Measurements from ENCODE around the gene DCHS1.

Gene DCHS1

GRCh38 chr11:6626971-6627761, 28.4 kb downstream of the DCHS1 start:
- DNase-seq, result no peak

DNA sequence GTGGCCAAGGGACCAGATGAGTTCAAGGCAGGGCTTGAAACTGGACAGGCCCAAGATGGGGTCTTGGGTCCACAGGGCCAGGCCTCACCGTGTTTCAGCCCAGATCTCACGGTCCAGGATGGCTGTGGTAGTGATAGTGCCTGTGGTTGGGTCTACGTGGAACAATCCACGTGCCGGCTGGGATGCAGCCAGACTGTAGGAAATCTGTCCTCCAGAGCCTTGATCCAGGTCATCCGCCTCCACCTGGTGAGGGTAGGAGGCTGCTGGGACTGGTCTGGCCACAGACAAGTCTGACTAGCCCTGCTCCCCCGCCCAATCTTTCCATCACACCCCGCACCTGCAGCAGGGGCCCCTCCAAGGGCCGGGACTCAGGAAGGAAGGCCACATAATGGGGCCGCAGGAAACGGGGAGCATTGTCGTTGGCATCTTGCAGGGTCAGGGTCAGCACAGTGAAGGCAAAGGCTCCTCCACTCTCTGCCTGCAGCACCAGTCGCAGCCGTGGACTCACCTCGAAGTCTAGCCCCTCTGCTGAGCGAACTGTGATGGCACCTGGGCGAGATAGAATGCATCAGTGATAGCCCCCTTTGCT, 29.7 kb downstream of the DCHS1 start:
- DNase-seq, result no peak

GRCh38 chr11:6625156-6625831, 30.3 kb downstream of the DCHS1 start:
- DNase-seq, result no peak

- no peak for DNase-seq
Observed at GRCh38 chr11:6623391-6624363, 31.9 kb downstream of the DCHS1 start.

GRCh38 chr11:6622261-6623171, 33.1 kb downstream of the DCHS1 start:
- DNase-seq, result no peak

DNA sequence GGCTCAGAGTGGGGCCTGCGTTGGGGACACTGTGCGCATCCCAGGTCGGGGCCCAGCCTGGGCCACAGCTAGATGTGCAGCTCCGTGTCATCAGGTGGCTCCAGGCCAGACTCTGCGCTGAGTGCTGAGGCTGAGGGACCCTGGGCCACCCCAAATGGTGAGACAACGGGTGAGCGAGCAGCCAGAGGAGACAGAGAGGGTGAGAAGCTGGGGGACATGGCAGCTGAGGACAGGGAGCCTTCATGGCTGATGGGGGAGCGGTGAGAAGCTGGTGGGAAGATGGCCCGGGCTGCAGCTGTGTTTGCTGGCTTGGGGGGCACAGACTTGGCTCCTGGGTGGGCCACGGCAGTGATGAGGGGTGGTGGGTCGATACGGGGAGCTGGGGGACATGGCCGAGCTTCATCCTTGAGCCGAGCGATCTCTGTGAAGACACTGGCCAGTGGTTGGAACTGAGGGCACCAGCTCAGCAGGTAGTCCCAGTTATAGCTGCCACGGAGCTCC, 33.8 kb downstream of the DCHS1 start:
- no peak for DNase-seq

DNA sequence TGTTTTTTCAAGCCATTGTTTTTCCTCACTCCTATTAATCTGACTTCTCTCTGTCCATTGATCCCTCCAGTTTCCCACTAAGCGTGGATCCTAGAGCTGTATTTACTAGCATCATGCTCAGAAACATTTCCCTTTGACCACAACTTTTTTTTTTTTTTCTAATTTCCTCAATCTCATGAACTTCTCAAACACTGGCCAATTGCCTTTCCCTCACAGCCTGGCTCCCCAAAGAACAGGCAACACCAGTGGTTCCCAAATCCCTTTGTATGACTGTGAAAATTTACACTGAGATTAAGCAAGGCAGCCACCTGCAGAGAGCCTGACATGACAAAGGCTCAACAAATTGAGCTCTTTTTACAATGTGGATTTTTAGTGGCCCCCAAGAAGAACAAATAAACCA, 35.0 kb downstream of the DCHS1 start:
- DNase-seq, result no peak

- DNase-seq, result peak; percentile 89
Observed at GRCh38 chr11:6619004-6619745, 36.4 kb downstream of the DCHS1 start, which contains the start of gene TPP1. Gene TPP1 (minus strand): TSS chr11:6619422. CDS start chr11:6619400, 22 bp downstream.

- DNase-seq, result peak; percentile 14
Observed at GRCh38 chr11:6618117-6619003, 37.2 kb downstream of the DCHS1 start.

GRCh38 chr11:6617315-6617781, 38.3 kb downstream of the DCHS1 start:
- no peak for DNase-seq

DNA sequence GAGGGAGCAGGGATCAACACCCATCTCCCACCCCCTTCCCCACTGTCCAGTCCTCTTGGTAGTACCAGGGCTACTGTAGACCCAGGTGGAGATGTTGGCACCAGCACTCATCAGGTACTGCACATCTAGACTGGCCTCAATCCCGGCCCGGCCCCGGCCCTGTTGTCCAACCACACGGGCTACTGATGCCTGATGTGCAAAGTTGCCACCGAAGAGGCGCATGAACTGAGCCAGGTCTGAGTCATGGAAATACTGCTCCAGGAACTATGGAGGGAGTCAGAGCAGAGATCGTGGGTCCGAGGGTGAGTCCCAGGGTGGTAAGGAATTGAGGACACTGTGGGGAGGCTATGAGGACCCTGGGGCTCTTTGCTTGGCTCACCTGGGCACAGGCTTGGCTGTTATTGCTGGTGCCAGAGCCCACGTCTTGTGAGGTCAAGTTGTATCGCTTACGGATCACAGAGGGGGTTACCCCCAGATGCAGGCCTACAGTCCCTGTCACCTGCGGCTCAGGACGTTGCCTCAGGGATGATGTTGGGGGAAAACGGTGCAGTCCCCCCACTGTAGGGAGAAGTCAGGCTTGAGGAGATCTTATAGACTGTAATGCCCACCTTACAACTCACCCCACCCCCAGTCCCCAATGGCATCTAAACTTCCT, 38.9 kb downstream of the DCHS1 start:
- DNase-seq, result no peak

DNA sequence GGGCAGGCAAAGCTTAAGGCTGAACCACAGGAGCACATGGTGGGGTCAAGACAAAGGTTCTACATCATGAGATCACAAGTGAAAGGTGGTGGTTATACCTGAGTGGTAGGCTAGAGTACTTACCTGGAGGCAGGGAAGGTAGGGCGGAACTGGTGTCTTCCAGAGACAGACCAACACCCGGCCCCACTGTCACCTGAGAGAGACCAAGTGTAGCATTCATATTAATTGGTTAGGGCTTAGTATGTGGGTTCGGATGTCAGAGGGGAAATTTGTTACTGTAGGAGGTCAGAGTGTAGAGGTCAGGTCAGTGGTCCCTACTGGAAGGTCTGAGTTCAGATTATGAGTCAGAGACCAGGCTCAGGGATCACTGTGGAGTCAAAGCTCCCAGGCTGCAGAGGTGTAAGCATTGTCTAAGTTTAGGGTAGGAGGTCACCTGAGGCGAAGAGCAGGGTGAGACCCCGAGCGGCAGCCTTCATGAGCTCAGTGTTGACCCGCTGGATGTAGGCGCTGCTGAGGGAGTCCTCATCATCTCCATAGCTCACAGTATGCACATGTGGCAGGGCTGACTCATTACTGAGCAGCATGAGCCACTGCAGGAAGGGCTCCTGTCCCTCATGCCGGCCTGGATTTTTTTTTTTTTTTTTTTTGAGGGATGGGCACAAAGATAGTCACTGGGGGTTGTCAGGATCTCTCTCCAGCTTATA, 39.6 kb downstream of the DCHS1 start:
- no peak for DNase-seq

- no peak for DNase-seq
Observed at GRCh38 chr11:6615046-6615445, 40.6 kb downstream of the DCHS1 start.

DNA sequence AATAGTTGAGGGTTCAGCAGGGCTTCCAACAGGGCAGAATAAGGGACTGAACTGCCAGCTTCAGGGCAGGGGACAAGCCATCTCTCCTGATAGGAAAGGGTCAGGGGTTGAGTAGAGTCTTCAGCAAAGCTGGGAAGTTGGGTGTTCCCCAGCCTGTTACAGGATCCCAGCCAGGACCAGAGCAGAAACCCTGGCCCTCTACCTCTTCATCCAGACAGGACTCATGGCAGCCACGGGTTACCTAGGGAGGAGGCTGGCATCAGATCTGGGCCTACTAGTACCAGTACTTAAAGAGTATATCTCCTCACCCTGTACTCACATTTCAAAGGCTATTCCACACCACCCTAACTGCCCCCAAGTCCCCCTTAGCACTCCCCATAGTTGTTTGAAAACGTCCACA, 41.2 kb downstream of the DCHS1 start:
- DNase-seq, result no peak

DNA sequence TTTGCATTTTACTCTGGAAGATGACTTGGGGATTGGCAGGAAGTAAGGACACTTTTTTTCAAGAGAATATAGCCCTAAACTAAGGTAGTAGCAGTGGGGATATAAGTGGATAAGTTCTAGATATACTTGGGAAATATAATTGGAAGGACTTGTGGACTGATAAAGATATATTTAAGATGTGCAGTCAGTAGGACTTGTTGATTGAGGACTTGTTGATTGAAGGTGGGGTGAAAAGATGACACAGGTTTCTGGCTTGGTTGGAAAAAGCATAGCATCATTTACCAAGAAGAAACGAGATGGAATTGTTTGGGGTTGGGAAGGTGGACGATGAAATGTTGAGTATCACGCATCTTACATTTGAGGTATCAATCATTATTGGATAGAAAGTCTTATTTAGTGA, 42.1 kb downstream of the DCHS1 start:
- no peak for DNase-seq

DNA sequence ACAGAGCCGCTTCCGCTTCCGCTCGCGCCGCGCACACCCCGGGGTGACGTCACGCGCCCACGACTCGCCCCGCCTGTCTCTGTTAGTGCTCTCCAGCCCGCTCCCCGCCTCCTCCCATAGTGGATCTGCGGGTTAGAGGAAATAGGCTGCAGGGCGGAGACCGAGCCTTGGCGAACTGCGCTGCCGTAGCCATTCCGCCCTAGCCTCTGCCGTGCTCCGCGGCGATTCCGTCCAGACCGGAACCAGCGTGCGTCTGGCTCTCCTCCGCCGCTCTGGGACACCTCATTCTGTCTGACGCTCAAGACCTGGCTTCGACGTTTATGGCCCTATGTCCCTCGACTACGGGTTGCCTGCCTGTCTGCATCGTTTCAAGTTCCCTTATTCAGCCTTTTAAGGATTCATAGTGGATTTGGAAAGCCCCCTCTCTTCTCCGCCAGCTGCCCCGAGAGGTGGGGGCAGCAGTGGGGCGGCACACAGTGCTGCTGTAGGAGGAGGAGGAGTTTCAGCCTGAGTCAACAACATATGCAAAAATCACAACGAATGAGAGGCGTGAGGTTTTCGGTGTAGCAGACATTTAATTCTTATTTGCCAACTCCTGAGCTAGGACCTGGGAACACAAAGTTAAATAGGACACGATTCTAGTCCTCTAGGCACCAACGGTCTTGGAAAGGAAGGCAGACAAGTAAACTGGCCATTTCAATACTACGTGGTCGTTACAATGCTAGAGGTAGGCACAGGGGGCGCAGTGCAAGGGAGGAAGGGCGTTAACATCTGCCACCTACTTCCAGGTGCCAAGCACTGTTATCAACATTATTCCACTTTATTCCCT, 43.2 kb downstream of the DCHS1 start, which contains the start of gene TAF10:
Gene TAF10 (minus strand): TSS at position 4 of the 829 bp plus-strand sequence. CDS start 27 bp downstream, outside the sequence.
- peak; percentile 89 for DNase-seq

DNA sequence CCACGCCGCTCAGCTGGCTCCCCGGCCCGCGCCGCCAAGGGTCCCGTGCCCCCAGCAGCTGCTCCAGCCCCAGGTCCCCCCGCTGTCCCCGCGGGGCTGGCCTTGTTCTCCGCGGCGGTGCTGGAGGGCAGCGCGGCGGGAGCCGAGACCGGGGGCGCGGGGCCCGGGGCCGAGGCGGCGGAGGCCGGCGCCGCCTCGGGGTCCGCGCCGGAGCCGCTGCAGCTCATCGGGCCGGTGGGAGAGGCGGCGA, 43.7 kb downstream of the DCHS1 start:
- no peak for DNase-seq

Data from kidney glomerular epithelial cell (primary cell).